ENCODE measurements around the gene CALCA. TPM values are rescaled to one million over a fixed set of nuclear protein-coding genes. Genes with fewer than 3 reads are reported as not detected.

Gene CALCA
- total and polyA plus RNA-seq, 2 experiments from 2014 or later: 1.9 to 2.5 TPM

- TF ChIP-seq EZH2phosphoT487 (IDR thresholded peaks at IDR 0.05; ENCODE audit: unreplicated experiment): no peak
- no peak for TF ChIP-seq CREB1 (CRISPR knock-in tag; IDR thresholded peaks at IDR 0.05; ENCODE audit: low read depth)
- no peak for TF ChIP-seq ZNF114 (CRISPR knock-in tag; IDR thresholded peaks at IDR 0.05)
Measured at GRCh38 chr11:14980854-14981253, 8.7 kb upstream of the CALCA start (continued).

- TF ChIP-seq NANOG (IDR thresholded peaks at IDR 0.05; ENCODE audit: borderline replicate concordance) (no peak), JUNB (IDR thresholded peaks at IDR 0.05; ENCODE audit: unreplicated experiment) (no peak), POLR2AphosphoS5 (IDR thresholded peaks at IDR 0.05; ENCODE audit: low read depth) (no peak), EZH2 (IDR thresholded peaks at IDR 0.05; ENCODE audit: low read depth, unreplicated experiment) (no peak)
- H3K4me3 Mint-ChIP-seq: no peak overlapping the region
- Histone ChIP-seq H3K36me3 (ENCODE audit: insufficient read depth) (no peaks in the 10 kb centered on the region), H3K27me3 (ENCODE audit: insufficient read depth) (peaks cover 75% of the 10 kb centered on the region), H3F3A (replicated peaks; ENCODE audit: low read depth) (no peaks in the 10 kb centered on the region), H2AFZ (no peak overlapping the region), H3K9me2 (ENCODE audit: insufficient read depth) (peaks cover 9% of the 10 kb centered on the region; the same call in 1 of the 2 replicates), H3K4me2 (no peak overlapping the region), H4K20me1 (replicated peaks; ENCODE audit: insufficient read depth) (peaks cover 8% of the 10 kb centered on the region; the same call in 1 of the 2 replicates), H3K79me2 (replicated peaks; ENCODE audit: insufficient read depth) (no peaks in the 10 kb centered on the region), H3K27ac (ENCODE audit: low read depth) (no peak overlapping the region), H3K4me3 (no peak overlapping the region), H3K4me1 (ENCODE audit: insufficient read depth) (peaks cover 27% of the 10 kb centered on the region)
- no peak for DNase-seq (ENCODE audit: low spot score)
- H3K27ac Mint-ChIP-seq: no peak overlapping the region
- peaks cover 44% of the 10 kb centered on the region for H3K27me3 Mint-ChIP-seq (ENCODE audit: insufficient read depth, low read depth, poor library complexity)
- H3K4me1 Mint-ChIP-seq: peaks cover 42% of the 10 kb centered on the region
- H3K36me3 Mint-ChIP-seq (ENCODE audit: low read depth): no peaks in the 10 kb centered on the region
- ATAC-seq: no peak
- no peaks in the 10 kb centered on the region for H3K9me3 Mint-ChIP-seq
Measured at GRCh38 chr11:14977101-14977880, 5.1 kb upstream of the CALCA start.

GRCh38 chr11:14975252-14975587 is 3.1 kb upstream of the CALCA start:
- no peak for TF ChIP-seq POLR2AphosphoS5 (IDR thresholded peaks at IDR 0.05; ENCODE audit: low read depth)
- peak; percentile 49 for TF ChIP-seq EZH2 (IDR thresholded peaks at IDR 0.05; ENCODE audit: low read depth, unreplicated experiment)
- no peak for TF ChIP-seq ZNF114 (CRISPR knock-in tag; IDR thresholded peaks at IDR 0.05)
- Histone ChIP-seq H4K20me1 (replicated peaks; ENCODE audit: insufficient read depth) (peaks cover 8% of the 10 kb centered on the region; the same call in 1 of the 2 replicates), H3K9me2 (ENCODE audit: insufficient read depth) (peaks cover 5% of the 10 kb centered on the region; the same call in 1 of the 2 replicates), H3K4me3 (peak overlapping the region; percentile 74), H3K4me2 (peak overlapping the region; percentile 95), H3F3A (replicated peaks; ENCODE audit: low read depth) (no peaks in the 10 kb centered on the region), H3K27ac (ENCODE audit: low read depth) (no peak overlapping the region), H3K36me3 (ENCODE audit: insufficient read depth) (no peaks in the 10 kb centered on the region), H3K4me1 (ENCODE audit: insufficient read depth) (peaks cover 36% of the 10 kb centered on the region), H2AFZ (no peak overlapping the region), H3K79me2 (replicated peaks; ENCODE audit: insufficient read depth) (no peaks in the 10 kb centered on the region), H3K27me3 (ENCODE audit: insufficient read depth) (peaks cover 96% of the 10 kb centered on the region)
- Mint-ChIP-seq H3K27ac (no peak overlapping the region), H3K9me3 (no peaks in the 10 kb centered on the region; the same call in 2 of the 3 replicates), H3K4me3 (peak overlapping the region; percentile 77), H3K27me3 (ENCODE audit: insufficient read depth, low read depth, poor library complexity) (peaks cover 63% of the 10 kb centered on the region), H3K4me1 (peaks cover 50% of the 10 kb centered on the region), H3K36me3 (ENCODE audit: low read depth) (no peaks in the 10 kb centered on the region)
- DNase-seq (ENCODE audit: low spot score) (peak; percentile 71), ATAC-seq (no peak)
